HG03521 (cell line): ENCODE measurements around the gene DNAJC2.

Experiments used
- ATAC-seq: cut with Tn5 transposase; IDR thresholded peaks from one replicate; pipeline ENCODE4 v1.9.1; 2021; ENCODE audit warnings: mild to moderate bottlenecking, moderate library complexity; ENCODE audit not compliant: unreplicated experiment

DNAJC2 gene, protein sequence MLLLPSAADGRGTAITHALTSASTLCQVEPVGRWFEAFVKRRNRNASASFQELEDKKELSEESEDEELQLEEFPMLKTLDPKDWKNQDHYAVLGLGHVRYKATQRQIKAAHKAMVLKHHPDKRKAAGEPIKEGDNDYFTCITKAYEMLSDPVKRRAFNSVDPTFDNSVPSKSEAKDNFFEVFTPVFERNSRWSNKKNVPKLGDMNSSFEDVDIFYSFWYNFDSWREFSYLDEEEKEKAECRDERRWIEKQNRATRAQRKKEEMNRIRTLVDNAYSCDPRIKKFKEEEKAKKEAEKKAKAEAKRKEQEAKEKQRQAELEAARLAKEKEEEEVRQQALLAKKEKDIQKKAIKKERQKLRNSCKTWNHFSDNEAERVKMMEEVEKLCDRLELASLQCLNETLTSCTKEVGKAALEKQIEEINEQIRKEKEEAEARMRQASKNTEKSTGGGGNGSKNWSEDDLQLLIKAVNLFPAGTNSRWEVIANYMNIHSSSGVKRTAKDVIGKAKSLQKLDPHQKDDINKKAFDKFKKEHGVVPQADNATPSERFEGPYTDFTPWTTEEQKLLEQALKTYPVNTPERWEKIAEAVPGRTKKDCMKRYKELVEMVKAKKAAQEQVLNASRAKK

DNA sequence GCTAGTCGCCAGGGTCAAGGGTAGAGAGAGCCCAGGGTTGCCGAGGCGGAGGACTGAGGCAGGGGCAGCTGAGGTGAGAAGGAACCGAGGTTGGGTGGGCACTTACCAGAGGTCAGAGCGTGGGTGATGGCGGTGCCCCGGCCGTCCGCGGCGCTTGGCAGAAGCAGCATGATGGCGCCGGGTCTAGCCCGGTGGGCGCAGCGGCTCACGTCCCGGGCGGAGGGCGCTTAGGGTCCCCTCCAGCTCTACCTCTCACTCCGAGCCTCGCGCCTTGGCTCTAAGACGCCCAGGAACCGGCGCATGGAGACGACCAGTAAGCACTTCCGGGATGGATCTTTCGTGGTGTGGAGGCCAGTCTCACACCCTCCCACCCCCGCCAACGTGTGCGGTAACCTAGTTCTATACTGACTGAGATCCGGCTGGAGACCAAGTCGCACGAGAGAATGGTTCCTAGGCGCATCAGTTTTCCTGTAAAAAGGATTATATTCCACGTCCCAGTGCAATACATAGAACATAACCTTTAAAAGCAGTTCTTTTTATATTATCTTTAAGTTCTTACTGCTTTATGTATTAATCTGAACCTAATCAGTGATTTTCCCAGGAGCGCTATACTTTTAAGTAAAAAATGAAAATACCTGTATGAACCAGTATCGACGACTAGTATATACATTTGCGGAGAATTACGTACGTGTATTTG lies at the start of gene DNAJC2:
Gene DNAJC2 (minus strand): TSS at position 315 of the 697 bp plus-strand sequence. CDS start 145 bp downstream, at position 170.
- peak; percentile 69 for ATAC-seq

DNA sequence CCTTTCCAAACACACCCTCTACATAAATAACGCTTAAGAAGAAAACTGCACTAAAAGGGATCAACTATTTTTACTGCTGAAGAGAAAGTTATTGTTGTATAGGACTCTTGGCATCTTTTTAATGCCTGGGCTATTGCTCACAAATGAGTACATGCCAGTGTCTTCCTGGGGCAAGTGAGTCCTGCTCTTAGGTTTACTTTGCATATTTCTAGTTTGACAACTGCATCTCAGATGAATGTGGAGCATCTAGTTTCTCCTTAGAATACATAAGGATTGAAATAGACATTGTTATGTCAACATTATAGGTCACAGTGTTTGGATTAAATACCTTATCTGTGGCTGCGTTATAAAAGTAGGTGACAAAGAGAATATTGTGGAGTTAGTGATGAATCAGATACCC lies 47.4 kb upstream of the DNAJC2 start:
- no peak for ATAC-seq

DNA sequence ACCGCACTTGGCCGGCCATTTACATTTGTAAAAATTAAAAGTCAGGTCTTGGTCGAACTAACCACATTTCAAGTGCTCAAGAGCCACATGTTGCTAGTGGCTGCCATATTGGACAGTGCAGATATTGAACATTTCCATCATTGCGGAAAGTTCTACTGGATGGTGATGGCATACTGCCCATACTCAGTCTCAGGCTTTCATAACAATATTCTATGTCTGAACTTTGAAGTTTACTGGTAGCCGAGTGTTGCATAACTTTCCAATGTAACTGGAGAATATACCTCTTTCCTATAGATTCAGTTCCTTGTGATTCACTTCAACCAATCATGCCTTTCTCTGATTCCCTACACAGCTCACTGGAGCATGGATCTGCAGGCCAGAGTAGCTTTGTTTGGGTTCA lies 46.6 kb upstream of the DNAJC2 start:
- no peak for ATAC-seq

DNA sequence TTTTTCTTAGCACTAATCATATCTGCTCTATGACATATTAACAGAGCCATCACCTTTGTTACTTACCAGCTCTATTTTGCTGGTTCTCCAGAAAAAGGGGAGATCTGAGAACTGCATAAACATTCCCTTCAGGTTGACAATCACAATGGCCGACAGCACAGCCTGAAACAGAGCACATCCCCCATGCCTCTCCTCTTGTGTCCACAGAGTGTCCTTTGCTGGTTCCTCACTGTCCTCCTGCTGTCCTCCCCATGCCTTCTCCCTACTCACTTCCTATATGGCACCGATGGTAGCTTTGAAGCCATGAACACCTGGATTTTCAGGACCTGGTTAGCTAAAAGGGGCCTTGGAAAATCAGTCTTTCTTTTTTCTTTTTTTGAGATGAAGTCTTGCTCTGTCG lies 44.7 kb upstream of the DNAJC2 start:
- ATAC-seq: no peak

DNA sequence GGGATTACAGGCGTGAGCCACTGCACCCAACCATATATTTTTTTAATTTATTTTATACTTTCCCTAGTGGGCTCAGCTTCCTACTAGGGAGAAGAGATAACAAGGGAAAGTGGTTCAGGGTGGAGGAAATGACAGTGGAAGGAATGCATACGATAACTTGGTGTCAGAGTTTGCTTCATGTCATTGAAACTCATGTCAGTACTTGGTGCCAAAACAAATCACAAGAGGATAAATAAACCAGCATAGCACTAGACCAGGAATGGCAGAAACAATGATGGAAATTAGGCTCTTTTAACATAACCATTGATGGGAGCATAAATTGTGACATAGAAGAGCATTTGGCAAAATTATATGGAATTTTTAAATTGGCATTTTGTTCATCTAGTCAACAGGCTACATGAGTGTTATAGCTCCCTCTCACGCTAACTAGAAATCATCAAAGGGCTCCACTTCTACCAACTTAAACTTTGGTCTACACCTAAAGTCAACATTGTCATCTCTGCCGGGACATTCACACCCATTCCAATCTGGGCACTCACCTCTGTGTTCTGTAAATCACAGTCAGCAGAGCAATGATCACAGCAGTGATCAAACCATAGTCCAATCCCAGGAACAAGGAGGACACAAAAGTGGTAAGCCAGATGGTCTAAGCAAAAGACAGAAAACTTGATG lies 44.0 kb upstream of the DNAJC2 start:
- no peak for ATAC-seq

DNA sequence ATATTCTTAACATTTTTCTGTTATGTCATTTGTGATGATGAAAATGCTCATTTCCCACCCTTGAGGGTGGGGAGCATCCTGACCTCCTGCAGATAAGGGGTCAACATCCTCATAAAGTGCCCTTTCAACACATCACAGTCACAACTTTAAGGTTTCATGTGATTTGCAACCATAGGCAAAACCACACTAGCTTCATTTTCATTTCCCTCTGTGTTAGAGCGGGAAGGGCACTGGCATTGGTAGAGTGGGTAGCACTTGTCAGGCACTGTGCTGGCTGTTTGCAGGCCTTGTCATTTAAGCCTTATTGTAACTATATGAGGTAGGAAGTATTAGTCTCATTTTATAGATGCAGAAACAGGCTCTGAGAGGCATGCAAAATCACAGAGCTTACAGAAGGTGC lies 42.7 kb upstream of the DNAJC2 start:
- no peak for ATAC-seq

DNA sequence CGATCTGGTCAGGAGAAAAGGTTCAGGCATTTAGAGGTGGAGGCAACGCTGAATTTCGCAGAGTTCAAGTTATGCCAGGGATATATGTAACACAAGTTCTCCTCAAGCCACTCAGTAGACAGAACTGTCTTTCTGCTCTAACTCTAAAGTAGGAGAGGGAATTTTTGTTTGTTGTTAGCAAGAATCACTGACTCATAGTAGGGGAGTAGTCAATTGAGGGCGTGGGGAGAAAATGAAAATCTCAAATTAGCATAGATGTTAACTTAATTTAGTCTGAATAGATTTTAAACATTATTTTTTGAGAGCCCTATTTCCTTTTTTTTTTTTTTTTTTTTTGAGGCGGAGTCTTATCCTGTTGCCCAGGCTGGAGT lies 37.5 kb upstream of the DNAJC2 start:
- no peak for ATAC-seq

DNA sequence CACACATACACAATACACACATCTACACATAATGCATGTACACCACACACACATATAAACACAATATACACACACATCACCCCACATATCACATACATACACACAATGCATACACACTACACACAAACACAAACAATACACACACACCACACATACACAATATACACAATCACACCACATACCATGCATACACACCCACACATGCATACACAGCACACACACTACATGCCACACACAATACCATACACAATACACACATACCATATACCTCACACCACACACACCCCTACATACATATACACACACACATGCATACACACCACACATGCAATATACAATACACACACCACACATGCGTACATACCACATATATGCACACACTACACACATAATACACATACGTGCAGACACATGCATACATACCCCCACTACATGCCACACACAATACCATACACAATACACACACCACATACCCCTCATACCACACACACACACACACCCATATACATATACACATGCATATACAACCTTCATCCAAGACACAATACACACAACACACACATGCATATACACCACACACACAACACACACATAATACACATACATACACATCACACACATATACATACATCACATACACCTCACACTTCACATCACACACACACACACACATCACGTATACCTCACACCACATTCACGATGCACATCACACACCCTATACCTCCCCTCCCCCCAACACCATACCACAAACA lies 36.9 kb upstream of the DNAJC2 start:
- no peak for ATAC-seq

DNA sequence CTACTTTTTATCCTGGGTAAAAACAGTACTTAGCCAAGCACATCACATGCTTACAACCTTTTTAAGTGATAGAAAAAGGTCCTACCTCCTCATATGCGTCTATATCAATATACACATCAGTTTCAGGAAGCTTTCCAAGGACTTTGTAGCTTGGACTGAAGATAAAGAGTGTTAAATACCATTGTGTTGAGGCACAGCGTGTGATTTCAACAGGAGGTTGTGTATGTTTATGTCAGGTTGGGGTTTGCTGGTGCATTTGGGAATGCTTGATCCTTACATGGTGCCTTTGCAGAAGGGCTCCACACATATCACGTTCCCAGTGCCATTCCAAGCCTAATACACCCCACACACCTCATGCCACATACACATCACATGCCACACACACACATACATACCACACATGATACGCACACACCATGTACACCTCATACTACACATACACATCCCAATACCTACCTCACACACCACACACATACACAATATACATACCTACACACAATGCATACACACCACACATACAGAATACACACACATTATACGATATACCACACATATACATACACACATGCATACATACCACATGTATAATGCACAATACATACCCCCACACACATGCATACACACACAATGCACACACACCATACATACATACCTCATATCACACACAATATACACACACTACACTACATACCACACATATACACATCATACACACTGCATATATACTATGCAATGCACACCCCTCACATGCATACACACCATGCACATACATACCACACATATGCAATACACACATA lies 36.0 kb upstream of the DNAJC2 start:
- ATAC-seq: no peak

DNA sequence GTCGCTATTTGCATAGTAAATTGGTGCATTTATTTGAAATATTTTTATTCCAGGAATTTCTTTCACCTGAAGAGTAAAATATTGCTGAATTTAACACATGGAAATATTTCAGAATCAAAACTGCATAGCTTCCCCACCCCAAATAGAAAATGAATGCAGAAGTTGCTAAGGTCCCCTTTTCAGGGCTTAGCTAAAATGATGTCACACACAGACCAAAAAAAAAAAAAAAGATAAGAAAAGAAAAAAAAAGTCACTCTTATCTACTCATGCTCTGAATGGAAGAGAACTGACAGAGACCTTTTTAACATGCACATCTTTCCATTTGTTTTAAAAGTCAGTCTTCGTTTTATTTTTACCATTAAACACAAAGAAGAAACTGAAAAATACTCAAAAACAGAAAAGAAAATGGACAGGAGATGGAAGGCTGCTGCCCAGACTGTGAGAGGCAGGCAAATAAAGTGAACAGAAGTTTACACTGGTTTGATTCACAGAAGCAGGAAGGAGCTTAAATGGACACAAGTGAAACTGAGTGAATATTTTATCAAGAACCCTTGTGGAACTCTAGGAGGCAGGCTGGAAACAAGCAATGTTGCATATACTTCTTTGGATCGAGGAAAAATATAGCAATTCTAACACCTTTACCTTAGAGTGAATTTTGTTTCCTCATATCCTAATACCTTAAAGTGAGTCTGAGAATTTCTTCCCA lies 34.9 kb upstream of the DNAJC2 start:
- no peak for ATAC-seq

DNA sequence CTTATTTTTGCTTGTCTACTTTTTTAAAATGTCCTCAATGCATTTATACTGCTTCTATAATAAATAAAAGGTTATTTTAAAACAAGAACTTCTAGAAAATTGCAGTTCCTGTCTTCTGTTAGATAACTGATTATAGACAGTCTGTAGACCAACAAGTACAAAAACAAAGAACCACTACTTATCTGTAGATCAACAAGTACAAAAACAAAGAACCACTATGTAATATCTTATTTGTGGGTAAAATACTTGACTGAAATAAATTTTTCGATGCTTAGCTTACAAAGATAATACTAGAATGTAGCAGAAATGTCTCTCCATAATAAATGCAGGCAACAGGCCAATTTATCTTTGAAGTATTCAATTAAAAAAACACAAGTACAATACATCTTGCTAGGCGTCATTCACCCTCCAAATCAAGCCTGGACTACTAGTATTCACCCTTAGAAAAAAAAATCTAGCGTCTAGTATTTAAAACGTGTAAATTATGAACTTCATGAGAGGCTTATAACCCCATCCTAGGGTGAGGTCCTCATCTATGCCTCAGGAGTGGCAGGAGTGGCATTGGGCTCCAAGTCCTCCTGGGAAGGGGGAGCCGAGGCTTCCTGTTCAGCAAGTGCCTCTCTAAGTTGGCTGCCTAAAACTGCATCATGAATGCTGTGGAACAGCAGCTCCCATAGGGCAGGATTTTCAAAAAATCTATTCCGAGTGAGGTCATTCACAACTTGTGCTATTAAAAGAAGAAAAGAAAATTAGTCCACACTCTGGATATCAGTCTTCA lies 29.5 kb upstream of the DNAJC2 start:
- no peak for ATAC-seq

DNA sequence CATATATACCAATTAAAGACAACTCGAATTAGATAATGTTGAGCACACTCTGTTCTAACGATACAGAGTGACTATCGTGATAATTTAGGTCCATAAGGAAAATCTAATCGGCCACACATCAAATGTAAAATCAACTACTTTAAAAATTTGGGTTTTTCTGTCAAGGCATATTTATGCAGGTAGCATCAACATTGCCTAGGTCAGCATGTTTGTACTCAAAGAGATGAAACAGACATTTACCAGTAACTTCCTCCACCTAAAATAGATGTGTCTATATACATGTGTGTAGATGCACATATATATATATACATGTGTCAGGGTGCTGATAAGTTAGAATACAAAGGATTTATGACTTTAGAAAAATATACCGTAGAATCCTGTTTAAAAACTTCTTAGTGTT lies 24.9 kb upstream of the DNAJC2 start:
- no peak for ATAC-seq

DNA sequence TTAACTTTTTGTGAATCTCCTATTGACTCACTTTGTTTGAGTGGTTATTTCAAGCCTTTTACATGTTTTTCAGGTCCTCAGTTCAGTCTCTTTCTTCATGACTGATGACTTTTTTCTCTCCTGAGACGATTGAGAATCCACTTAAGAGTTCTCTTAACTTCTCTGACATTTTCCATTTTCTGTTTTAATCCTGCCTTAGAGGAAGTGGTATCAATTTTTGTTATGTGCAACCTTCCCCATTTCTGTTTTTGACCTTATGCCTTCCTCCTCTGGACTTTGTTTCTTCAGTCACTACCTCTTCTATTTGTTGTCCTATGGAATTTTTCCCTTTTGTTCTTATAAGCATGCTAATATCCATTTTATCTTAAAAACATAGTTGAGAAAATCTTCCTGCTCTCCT lies 5.2 kb upstream of the DNAJC2 start:
- ATAC-seq: no peak

DNA sequence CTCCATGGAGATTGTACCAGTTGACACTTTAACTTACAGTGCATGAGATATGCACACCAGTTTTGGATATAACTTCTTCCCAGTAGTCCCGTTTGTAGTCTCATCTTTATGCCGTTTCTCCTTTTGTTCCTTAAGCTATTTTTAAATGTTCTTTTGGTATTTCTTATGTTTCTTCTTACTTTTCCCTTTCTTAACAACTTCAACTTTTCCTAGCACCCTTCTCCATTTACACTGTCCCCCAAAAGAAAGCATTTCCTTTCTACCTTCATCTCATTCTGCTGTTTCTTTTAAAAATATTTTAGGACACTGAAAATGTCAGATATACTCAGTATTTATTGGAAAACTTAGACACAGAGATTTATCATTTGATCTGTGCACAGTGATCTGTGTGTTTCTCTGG lies 4.4 kb upstream of the DNAJC2 start:
- no peak for ATAC-seq

DNA sequence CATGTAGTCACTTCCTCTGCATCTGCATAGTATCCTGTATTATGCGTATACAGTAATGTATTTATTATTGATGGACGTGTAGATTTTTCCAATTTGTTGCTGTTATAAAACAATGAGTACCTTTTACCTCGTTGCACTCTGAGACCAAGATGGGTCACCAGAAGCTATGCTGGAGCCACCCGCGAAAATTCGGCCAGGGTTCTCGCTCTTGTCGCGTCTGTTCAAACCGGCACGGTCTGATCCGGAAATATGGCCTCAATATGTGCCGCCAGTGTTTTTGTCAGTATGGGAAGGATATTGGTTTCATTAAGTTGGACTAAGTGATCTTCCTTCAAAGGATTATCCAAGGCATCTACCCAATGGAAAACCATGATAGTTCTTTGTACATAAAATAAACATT lies 3.9 kb upstream of the DNAJC2 start:
- no peak for ATAC-seq

DNA sequence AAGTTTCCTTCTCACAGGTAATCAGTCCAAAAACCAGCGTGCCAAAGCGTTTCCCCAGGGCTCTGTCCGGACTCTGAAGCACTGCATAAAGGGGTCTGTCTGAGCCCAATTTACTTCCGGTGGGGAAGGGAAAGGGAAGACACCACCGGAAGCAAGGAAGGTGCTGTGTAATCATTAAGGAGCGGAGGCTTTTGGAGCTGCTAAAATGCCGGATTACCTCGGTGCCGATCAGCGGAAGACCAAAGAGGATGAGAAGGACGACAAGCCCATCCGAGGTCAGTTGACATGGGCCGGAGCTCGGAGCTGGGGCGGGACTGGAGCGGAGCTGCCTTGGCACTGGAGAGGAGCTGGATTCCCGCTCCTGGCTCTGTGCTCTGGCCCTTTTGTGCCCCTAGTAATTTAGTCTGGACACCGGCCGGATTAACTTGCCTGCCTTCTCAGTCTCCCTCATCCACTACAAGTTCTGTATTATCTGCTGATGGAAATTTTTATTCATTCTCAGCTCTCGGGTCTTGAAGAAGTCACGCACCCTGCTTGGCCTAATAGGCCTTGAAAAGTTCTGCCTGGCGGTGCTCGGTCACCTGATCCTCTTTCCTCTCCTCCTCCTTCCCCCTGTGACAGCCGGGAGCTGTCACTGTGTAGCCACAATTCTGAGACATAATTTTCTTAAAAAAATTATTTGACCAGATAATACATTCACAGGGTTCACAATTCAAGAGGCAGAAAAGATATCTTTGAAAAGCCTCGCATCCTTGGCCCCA lies 3.1 kb upstream of the DNAJC2 start, which contains the start of gene PSMC2:
Gene PSMC2 (plus strand): TSS at position 137 of the 761 bp plus-strand sequence. CDS start 69 bp downstream, at position 206.
- peak; percentile 61 for ATAC-seq

DNA sequence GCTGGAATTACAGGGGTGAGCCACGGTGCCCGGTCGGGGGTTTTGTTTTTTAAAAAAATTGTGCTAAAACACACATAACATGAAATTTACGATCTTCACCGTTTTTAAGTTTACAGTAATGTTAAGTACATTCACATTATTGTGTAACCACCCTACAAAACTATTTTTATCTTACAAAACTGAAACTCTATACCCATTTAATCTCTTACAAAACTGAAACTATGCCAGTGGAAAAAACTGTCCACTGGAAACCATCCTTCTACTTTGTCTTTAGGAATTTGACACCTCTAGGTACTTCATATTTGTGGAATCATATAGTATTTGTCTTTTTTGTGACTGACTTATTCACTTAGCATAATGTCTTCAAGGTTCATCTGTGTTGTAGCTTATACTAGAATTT lies 1.8 kb upstream of the DNAJC2 start:
- ATAC-seq: no peak
